KMS-11 (cell line): ENCODE results near the gene PGAP6.

Source experiments
- H2AFZ ChIP-seq: fragments of 200-600 bp; sonication (generic); 2 replicates; pipeline ENCODE4 v1.6.1; 2016; ENCODE audit warnings: antibody characterized with exemption, mixed run types, low read depth
- H3K27ac ChIP-seq: fragments of 200-600 bp; sonication (generic); 2 replicates; pipeline ENCODE4 v1.6.1; 2016; ENCODE audit warnings: mild to moderate bottlenecking, mixed run types
- H3K27me3 ChIP-seq: fragments of 200-600 bp; sonication (generic); 2 replicates; pipeline ENCODE4 v1.6.1; 2017; ENCODE audit warnings: mild to moderate bottlenecking, low read depth, mixed run types, moderate library complexity; ENCODE audit not compliant: insufficient read depth
- H3K36me3 ChIP-seq: fragments of 200-600 bp; sonication (generic); 2 replicates; pipeline ENCODE4 v1.6.1; 2017; ENCODE audit warnings: mild to moderate bottlenecking, mixed run types; ENCODE audit not compliant: insufficient read depth
- H3K4me1 ChIP-seq: fragments of 200-600 bp; sonication (generic); 2 replicates; pipeline ENCODE4 v1.6.1; 2016; ENCODE audit warnings: mild to moderate bottlenecking, low read depth, mixed run types; ENCODE audit not compliant: poor library complexity, severe bottlenecking
- H3K4me2 ChIP-seq: fragments of 200-600 bp; sonication (generic); 2 replicates; pipeline ENCODE4 v1.7.0; 2016; ENCODE audit warnings: mild to moderate bottlenecking, mixed run types
- H3K4me3 ChIP-seq: fragments of 200-600 bp; sonication (generic); IDR thresholded peaks from 2 replicates; pipeline ENCODE4 v1.6.1; 2017; ENCODE audit warnings: low read depth, low read length, mixed read lengths; ENCODE audit not compliant: insufficient read depth
- H3K79me2 ChIP-seq: fragments of 200-600 bp; sonication (generic); 2 replicates; pipeline ENCODE4 v1.6.1; 2016; ENCODE audit warnings: low read depth, mixed run types; ENCODE audit not compliant: insufficient read depth
- H3K9ac ChIP-seq: fragments of 200-600 bp; sonication (generic); 2 replicates; pipeline ENCODE4 v1.6.1; 2016; ENCODE audit warnings: mild to moderate bottlenecking, mixed run types
- H4K20me1 ChIP-seq: fragments of 200-600 bp; sonication (generic); 2 replicates; pipeline ENCODE4 v1.6.1; 2016; ENCODE audit warnings: mild to moderate bottlenecking, mixed run types; ENCODE audit not compliant: insufficient read depth
- TF ChIP-seq, protein P1 (sequence below): fragments of 200-600 bp; sonication (generic); conservative IDR thresholded peaks from 2 replicates; pipeline ENCODE4 v1.6.1; 2017; ENCODE audit warnings: low read depth, mild to moderate bottlenecking, antibody characterized with exemption, low read length, moderate library complexity, mixed read lengths

Gene PGAP6

GRCh38 chr16:359067-359763 is 22.6 kb downstream of the PGAP6 start:
- Histone ChIP-seq H3K27ac (no peak overlapping the region), H3K4me2 (no peak overlapping the region), H2AFZ (no peak overlapping the region), H3K4me3 (no peak overlapping the region), H3K36me3 (no peaks in the 10 kb centered on the region), H3K27me3 (peaks cover 15% of the 10 kb centered on the region; the same call in 1 of the 2 replicates), H3K4me1 (peaks cover 8% of the 10 kb centered on the region), H4K20me1 (no peaks in the 10 kb centered on the region), H3K9ac (no peak overlapping the region), H3K79me2 (no peaks in the 10 kb centered on the region)
- TF ChIP-seq, protein P1, sequence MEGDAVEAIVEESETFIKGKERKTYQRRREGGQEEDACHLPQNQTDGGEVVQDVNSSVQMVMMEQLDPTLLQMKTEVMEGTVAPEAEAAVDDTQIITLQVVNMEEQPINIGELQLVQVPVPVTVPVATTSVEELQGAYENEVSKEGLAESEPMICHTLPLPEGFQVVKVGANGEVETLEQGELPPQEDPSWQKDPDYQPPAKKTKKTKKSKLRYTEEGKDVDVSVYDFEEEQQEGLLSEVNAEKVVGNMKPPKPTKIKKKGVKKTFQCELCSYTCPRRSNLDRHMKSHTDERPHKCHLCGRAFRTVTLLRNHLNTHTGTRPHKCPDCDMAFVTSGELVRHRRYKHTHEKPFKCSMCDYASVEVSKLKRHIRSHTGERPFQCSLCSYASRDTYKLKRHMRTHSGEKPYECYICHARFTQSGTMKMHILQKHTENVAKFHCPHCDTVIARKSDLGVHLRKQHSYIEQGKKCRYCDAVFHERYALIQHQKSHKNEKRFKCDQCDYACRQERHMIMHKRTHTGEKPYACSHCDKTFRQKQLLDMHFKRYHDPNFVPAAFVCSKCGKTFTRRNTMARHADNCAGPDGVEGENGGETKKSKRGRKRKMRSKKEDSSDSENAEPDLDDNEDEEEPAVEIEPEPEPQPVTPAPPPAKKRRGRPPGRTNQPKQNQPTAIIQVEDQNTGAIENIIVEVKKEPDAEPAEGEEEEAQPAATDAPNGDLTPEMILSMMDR: no peak

GRCh38 chr16:356741-357140 is 25.0 kb downstream of the PGAP6 start:
- H3K9ac ChIP-seq: no peak overlapping the region
- TF ChIP-seq, protein P1: no peak
- no peaks in the 10 kb centered on the region for H4K20me1 ChIP-seq
- peaks cover under 1% of the 10 kb centered on the region; the same call in 1 of the 2 replicates for H3K27me3 ChIP-seq
- H3K27ac ChIP-seq: no peak overlapping the region
- H3K4me2 ChIP-seq: no peak overlapping the region
- H3K79me2 ChIP-seq: no peaks in the 10 kb centered on the region
- H3K4me3 ChIP-seq: no peak overlapping the region
- peaks cover under 1% of the 10 kb centered on the region for H3K4me1 ChIP-seq
- no peaks in the 10 kb centered on the region for H3K36me3 ChIP-seq
- H2AFZ ChIP-seq: no peak overlapping the region

- Histone ChIP-seq H3K9ac (no peak overlapping the region), H3K4me1 (peaks cover 13% of the 10 kb centered on the region), H3K36me3 (no peaks in the 10 kb centered on the region), H3K79me2 (peaks cover 14% of the 10 kb centered on the region; the same call in 1 of the 2 replicates), H3K4me2 (no peak overlapping the region), H2AFZ (no peak overlapping the region), H4K20me1 (no peaks in the 10 kb centered on the region), H3K4me3 (no peak overlapping the region), H3K27me3 (no peaks in the 10 kb centered on the region), H3K27ac (no peak overlapping the region)
- TF ChIP-seq, protein P1: no peak
Observed at GRCh38 chr16:354971-355461, 26.8 kb downstream of the PGAP6 start.

DNA sequence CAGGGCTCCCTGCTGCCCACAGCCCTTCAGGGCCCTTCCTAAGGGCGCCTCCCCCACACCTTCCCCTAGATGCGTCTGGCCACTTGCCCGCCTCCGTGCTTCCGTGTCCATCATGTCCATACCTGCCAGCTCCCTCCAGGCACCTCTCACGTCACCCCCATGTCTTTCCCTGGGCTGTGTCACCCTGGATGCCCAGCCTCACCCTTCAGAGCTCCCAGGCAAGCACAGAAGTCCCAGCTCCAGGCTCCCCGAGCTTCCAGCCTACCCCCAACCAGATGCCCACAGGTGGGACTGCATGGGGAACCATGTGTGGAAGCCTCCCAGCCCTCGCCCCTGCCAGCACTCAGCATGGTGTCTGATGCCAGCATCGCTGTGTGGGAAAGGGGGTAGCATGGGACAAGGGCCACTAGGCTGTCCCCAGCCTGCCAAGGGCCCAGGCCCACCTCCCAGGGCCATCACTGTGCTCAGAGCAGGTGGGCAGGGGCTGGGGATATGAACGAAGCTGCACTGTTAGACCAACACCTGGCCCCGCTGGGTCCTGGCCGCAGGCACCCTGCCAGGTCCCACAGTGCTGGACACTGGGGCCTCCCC is 27.4 kb downstream of the PGAP6 start:
- H3K79me2 ChIP-seq: peaks cover 21% of the 10 kb centered on the region; the same call in 1 of the 2 replicates
- no peak overlapping the region for H3K9ac ChIP-seq
- no peaks in the 10 kb centered on the region for H3K36me3 ChIP-seq
- H3K27ac ChIP-seq: no peak overlapping the region
- no peaks in the 10 kb centered on the region for H4K20me1 ChIP-seq
- no peak overlapping the region for H3K4me3 ChIP-seq
- TF ChIP-seq, protein P1: no peak
- no peak overlapping the region for H2AFZ ChIP-seq
- H3K4me2 ChIP-seq: no peak overlapping the region
- H3K27me3 ChIP-seq: no peaks in the 10 kb centered on the region
- H3K4me1 ChIP-seq: peaks cover 20% of the 10 kb centered on the region
